PFSK-1 (cell line): ENCODE data around the gene NUP62.

ENCODE experiments used
- POLR2AphosphoS5 ChIP-seq: IDR thresholded peaks from 2 replicates; pipeline ENCODE4 v1.6.1; 2012; ENCODE audit warnings: low read depth, mild to moderate bottlenecking, control low read depth, low read length, moderate library complexity
- SIN3A ChIP-seq: IDR thresholded peaks from 2 replicates; pipeline ENCODE4 v1.6.1; 2012; ENCODE audit warnings: mild to moderate bottlenecking, low read length, moderate library complexity, borderline replicate concordance; ENCODE audit not compliant: insufficient read depth
- TF ChIP-seq, protein P1 (sequence below), 2 experiments: IDR thresholded peaks; 2 replicates each; pipeline versions ENCODE4 v1.6.1 to v1.8.0; 2011 to 2012; ENCODE audit warnings: low read depth in 2 of 2, low read length in 2 of 2, control low read depth in 1 of 2, inconsistent platforms in 1 of 2, mild to moderate bottlenecking in 1 of 2, moderate library complexity in 1 of 2; ENCODE audit not compliant: insufficient read depth in 1 of 2

DNA sequence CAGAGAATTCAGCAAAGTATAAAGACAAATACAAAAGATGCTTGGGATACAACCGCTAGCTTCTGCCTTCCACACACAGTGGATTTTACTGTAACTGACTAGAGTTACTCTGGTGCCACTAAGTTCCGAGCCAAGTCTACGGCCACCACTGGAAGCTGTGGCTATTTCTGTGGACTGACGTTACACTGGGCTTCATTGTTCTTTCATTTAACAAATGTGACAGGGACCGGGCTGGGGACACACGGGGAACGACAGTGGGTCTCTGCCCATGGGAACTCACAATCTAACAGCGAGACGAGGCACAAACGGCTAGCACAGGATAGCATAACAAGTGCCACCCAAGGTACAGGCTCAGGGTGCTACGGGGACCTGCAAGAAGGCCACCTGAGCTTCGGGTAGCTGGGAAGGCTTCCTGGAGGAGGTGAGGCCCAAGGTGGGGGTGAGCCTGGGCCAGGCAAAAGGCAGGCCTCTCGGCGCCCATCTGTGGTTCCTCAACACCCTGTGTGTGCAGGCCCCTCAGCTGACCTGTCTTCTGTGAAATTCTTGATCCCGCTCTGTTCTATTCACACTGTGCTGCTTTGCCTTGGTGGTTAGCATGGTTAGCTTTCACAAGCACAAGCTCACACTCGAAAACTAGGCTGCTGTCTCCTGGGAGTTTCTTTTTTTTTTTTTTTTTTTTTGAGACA is 22.3 kb downstream of the NUP62 start:
- TF ChIP-seq SIN3A (no peak), POLR2AphosphoS5 (no peak)
- TF ChIP-seq, protein P1, sequence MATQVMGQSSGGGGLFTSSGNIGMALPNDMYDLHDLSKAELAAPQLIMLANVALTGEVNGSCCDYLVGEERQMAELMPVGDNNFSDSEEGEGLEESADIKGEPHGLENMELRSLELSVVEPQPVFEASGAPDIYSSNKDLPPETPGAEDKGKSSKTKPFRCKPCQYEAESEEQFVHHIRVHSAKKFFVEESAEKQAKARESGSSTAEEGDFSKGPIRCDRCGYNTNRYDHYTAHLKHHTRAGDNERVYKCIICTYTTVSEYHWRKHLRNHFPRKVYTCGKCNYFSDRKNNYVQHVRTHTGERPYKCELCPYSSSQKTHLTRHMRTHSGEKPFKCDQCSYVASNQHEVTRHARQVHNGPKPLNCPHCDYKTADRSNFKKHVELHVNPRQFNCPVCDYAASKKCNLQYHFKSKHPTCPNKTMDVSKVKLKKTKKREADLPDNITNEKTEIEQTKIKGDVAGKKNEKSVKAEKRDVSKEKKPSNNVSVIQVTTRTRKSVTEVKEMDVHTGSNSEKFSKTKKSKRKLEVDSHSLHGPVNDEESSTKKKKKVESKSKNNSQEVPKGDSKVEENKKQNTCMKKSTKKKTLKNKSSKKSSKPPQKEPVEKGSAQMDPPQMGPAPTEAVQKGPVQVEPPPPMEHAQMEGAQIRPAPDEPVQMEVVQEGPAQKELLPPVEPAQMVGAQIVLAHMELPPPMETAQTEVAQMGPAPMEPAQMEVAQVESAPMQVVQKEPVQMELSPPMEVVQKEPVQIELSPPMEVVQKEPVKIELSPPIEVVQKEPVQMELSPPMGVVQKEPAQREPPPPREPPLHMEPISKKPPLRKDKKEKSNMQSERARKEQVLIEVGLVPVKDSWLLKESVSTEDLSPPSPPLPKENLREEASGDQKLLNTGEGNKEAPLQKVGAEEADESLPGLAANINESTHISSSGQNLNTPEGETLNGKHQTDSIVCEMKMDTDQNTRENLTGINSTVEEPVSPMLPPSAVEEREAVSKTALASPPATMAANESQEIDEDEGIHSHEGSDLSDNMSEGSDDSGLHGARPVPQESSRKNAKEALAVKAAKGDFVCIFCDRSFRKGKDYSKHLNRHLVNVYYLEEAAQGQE (IDR thresholded peaks at IDR 0.05; ENCODE audit: insufficient read depth in 1 of 2, low read depth in 2 of 2, low read length in 2 of 2), result no peak
